Neural progenitor cell (in vitro differentiated cells): Measurements from ENCODE around the gene COL15A1. TPM values are rescaled to one million over a fixed set of nuclear protein-coding genes. Genes with fewer than 3 reads are reported as not detected.

ENCODE experiments used
- DNase-seq: peaks from one replicate; pipeline ENCODE4 v3.0.0-alpha.2; 2016; ENCODE audit warnings: low spot score
- H2AFZ ChIP-seq: fragments of 200-600 bp; sonication (generic); replicated peaks from 2 replicates; pipeline ENCODE4 v1.6.1; 2016; ENCODE audit warnings: antibody characterized with exemption
- H3F3A ChIP-seq: fragments of 200-600 bp; sonication (generic); 2 replicates; pipeline ENCODE4 v1.6.1; 2016; ENCODE audit warnings: antibody characterized with exemption, low read depth
- H3K27ac ChIP-seq: fragments of 200-600 bp; sonication (generic); 2 replicates; pipeline ENCODE4 v1.5.1; 2016; ENCODE audit warnings: mild to moderate bottlenecking
- H3K27me3 ChIP-seq: fragments of 200-600 bp; sonication (generic); 2 replicates; pipeline ENCODE4 v1.6.1; 2016; ENCODE audit warnings: mild to moderate bottlenecking, moderate library complexity
- H3K36me3 ChIP-seq: fragments of 200-600 bp; sonication (generic); 2 replicates; pipeline ENCODE4 v1.5.1; 2016
- H3K4me1 ChIP-seq: fragments of 200-600 bp; sonication (generic); 2 replicates; pipeline ENCODE4 v1.6.1; 2016; ENCODE audit warnings: mixed run types
- H3K4me2 ChIP-seq: fragments of 200-600 bp; sonication (generic); 2 replicates; pipeline ENCODE4 v1.6.1; 2016
- H3K4me3 ChIP-seq: fragments of 200-600 bp; sonication (generic); 2 replicates; pipeline ENCODE4 v1.5.1; 2016
- H3K79me2 ChIP-seq: fragments of 200-600 bp; sonication (generic); 2 replicates; pipeline ENCODE4 v1.6.1; 2016; ENCODE audit warnings: low read depth
- H3K9ac ChIP-seq: fragments of 200-600 bp; sonication (generic); 2 replicates; pipeline ENCODE4 v1.6.1; 2016
- H3K9me3 ChIP-seq: fragments of 200-600 bp; sonication (generic); 2 replicates; pipeline ENCODE4 v1.5.1; 2016; ENCODE audit warnings: low read depth
- H4K20me1 ChIP-seq: fragments of 200-600 bp; sonication (generic); 2 replicates; pipeline ENCODE4 v1.6.1; 2016; ENCODE audit warnings: low read depth
- H3K27ac Mint-ChIP-seq: 3 replicates; pipeline ENCODE4 v1.8.0; 2021; ENCODE audit warnings: mixed read lengths
- H3K27me3 Mint-ChIP-seq: 2 replicates; pipeline ENCODE4 v1.8.0; 2022; ENCODE audit warnings: low read depth, mild to moderate bottlenecking, inconsistent platforms, moderate library complexity, mixed read lengths; ENCODE audit not compliant: insufficient read depth
- H3K36me3 Mint-ChIP-seq: 3 replicates; pipeline ENCODE4 v1.8.0; 2021; ENCODE audit warnings: mixed read lengths
- H3K4me1 Mint-ChIP-seq: 3 replicates; pipeline ENCODE4 v1.8.0; 2021; ENCODE audit warnings: mixed read lengths
- H3K4me3 Mint-ChIP-seq: 3 replicates; pipeline ENCODE4 v1.8.0; 2021; ENCODE audit warnings: mild to moderate bottlenecking, moderate library complexity, mixed read lengths
- H3K9me3 Mint-ChIP-seq: 3 replicates; pipeline ENCODE4 v1.8.0; 2020; ENCODE audit warnings: mixed read lengths
- EZH2 ChIP-seq: fragments of 200-600 bp; sonication (generic); IDR thresholded peaks from 2 replicates; pipeline ENCODE4 v1.6.1; 2017; ENCODE audit warnings: antibody characterized with exemption, mild to moderate bottlenecking, moderate library complexity
- EZH2phosphoT487 ChIP-seq: fragments of 200-600 bp; sonication (generic); IDR thresholded peaks from 2 replicates; pipeline ENCODE4 v1.6.1; 2017; ENCODE audit warnings: antibody characterized with exemption
- total RNA-seq: library from RNA; depleted of rRNA; stranded (reverse); fragments of >200 nt; gene quantifications from 2 replicates; pipeline ENCODE4 v1.2.3, GENCODE V29; 2015; ENCODE audit warnings: low replicate concordance
- TF ChIP-seq, protein P1 (sequence below): fragments of 200-600 bp; sonication (generic); IDR thresholded peaks from 2 replicates; pipeline ENCODE4 v1.5.1; 2017; ENCODE audit warnings: antibody characterized with exemption, mild to moderate bottlenecking

COL15A1 gene
- total RNA-seq, 1 donor from 2014 or later, result 3.2 TPM

DNA sequence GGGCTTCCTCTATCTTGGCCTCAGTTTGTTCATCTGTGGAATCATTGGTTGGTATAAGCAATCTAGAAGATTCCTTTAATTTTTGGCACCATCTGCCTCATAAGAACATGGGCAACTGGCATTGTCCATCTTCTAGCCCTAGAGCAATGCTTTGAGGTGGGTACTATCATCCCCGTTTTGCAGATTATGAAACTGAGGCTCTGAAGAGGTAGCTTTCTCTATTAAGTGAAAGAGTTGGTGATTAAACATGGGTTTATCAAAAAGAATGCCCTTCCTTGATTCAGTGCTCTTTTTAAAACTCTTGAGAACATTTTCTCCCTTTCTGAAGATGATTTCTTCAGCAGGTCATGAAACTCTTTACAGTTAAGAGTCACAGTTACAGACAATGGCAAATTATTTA lies 118.8 kb downstream of the COL15A1 start:
- H3K79me2 ChIP-seq, result no peaks in the 10 kb centered on the region
- H3K36me3 ChIP-seq, result no peaks in the 10 kb centered on the region
- no peak overlapping the region for H3K27ac Mint-ChIP-seq
- H3K9me3 ChIP-seq, result no peaks in the 10 kb centered on the region
- no peak overlapping the region for H3K4me3 Mint-ChIP-seq
- H3K4me3 ChIP-seq, result no peak overlapping the region
- H3K27me3 Mint-ChIP-seq, result peaks cover 6% of the 10 kb centered on the region
- DNase-seq, result no peak
- no peak overlapping the region for H3K9ac ChIP-seq
- H3F3A ChIP-seq, result no peaks in the 10 kb centered on the region
- H2AFZ ChIP-seq, result no peak overlapping the region
- no peak overlapping the region for H3K4me2 ChIP-seq
- no peak overlapping the region for H3K27ac ChIP-seq
- H3K27me3 ChIP-seq, result no peaks in the 10 kb centered on the region
- TF ChIP-seq, protein P1, sequence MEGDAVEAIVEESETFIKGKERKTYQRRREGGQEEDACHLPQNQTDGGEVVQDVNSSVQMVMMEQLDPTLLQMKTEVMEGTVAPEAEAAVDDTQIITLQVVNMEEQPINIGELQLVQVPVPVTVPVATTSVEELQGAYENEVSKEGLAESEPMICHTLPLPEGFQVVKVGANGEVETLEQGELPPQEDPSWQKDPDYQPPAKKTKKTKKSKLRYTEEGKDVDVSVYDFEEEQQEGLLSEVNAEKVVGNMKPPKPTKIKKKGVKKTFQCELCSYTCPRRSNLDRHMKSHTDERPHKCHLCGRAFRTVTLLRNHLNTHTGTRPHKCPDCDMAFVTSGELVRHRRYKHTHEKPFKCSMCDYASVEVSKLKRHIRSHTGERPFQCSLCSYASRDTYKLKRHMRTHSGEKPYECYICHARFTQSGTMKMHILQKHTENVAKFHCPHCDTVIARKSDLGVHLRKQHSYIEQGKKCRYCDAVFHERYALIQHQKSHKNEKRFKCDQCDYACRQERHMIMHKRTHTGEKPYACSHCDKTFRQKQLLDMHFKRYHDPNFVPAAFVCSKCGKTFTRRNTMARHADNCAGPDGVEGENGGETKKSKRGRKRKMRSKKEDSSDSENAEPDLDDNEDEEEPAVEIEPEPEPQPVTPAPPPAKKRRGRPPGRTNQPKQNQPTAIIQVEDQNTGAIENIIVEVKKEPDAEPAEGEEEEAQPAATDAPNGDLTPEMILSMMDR, result no peak
- TF ChIP-seq EZH2phosphoT487 (no peak), EZH2 (no peak)
- H3K36me3 Mint-ChIP-seq, result peaks cover 3% of the 10 kb centered on the region
- no peaks in the 10 kb centered on the region for H4K20me1 ChIP-seq
- H3K4me1 Mint-ChIP-seq, result peaks cover 6% of the 10 kb centered on the region
- peaks cover 10% of the 10 kb centered on the region for H3K9me3 Mint-ChIP-seq
- H3K4me1 ChIP-seq, result no peaks in the 10 kb centered on the region

GRCh38 chr9:99063522-99063921 lies 119.8 kb downstream of the COL15A1 start:
- H3K9me3 ChIP-seq, result no peaks in the 10 kb centered on the region
- H3F3A ChIP-seq, result no peaks in the 10 kb centered on the region
- H3K79me2 ChIP-seq, result no peaks in the 10 kb centered on the region
- H2AFZ ChIP-seq, result no peak overlapping the region
- H3K9me3 Mint-ChIP-seq, result peaks cover 10% of the 10 kb centered on the region
- H3K9ac ChIP-seq, result no peak overlapping the region
- no peak overlapping the region for H3K27ac ChIP-seq
- no peak overlapping the region for H3K4me3 Mint-ChIP-seq
- no peaks in the 10 kb centered on the region for H4K20me1 ChIP-seq
- no peaks in the 10 kb centered on the region for H3K36me3 ChIP-seq
- H3K36me3 Mint-ChIP-seq, result peaks cover 3% of the 10 kb centered on the region
- no peak for DNase-seq
- H3K27ac Mint-ChIP-seq, result no peak overlapping the region
- peaks cover 6% of the 10 kb centered on the region for H3K4me1 Mint-ChIP-seq
- TF ChIP-seq EZH2 (no peak), EZH2phosphoT487 (no peak)
- TF ChIP-seq, protein P1, result no peak
- H3K4me1 ChIP-seq, result no peaks in the 10 kb centered on the region
- no peaks in the 10 kb centered on the region for H3K27me3 ChIP-seq
- no peak overlapping the region for H3K4me2 ChIP-seq
- peaks cover 6% of the 10 kb centered on the region for H3K27me3 Mint-ChIP-seq
- no peak overlapping the region for H3K4me3 ChIP-seq

DNA sequence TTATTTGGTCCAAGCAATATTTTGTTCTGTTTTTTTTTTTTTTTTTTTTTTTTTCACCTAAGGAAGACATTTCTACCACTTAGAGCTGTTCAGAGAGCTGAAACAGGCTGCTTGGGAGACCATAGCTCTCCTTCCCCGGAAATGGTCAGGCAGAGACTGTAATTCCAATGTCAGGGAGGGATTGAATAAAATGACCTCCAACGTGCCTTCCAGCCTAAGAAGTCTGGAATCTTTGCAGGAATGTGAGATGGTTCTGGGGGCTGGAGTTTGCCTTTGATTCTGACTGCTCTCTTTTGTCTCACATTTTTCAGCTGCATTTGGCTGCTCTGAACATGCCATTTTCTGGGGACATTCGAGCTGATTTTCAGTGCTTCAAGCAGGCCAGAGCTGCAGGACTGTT lies 122.9 kb downstream of the COL15A1 start:
- Histone ChIP-seq H3K36me3 (no peaks in the 10 kb centered on the region), H3K9ac (no peak overlapping the region), H3F3A (no peaks in the 10 kb centered on the region), H3K9me3 (no peaks in the 10 kb centered on the region), H3K27me3 (no peaks in the 10 kb centered on the region), H3K79me2 (no peaks in the 10 kb centered on the region), H3K4me3 (no peak overlapping the region), H3K4me1 (peaks cover 10% of the 10 kb centered on the region), H3K27ac (no peak overlapping the region), H4K20me1 (no peaks in the 10 kb centered on the region), H2AFZ (no peak overlapping the region), H3K4me2 (no peak overlapping the region)
- peak overlapping the region; percentile 44 for H3K27ac Mint-ChIP-seq
- peaks cover 29% of the 10 kb centered on the region for H3K4me1 Mint-ChIP-seq
- H3K9me3 Mint-ChIP-seq, result peaks cover 10% of the 10 kb centered on the region
- no peak overlapping the region for H3K4me3 Mint-ChIP-seq
- DNase-seq, result no peak
- H3K36me3 Mint-ChIP-seq, result peaks cover 3% of the 10 kb centered on the region
- TF ChIP-seq, protein P1, result no peak
- no peak for TF ChIP-seq EZH2phosphoT487
- no peak for TF ChIP-seq EZH2
- peaks cover 4% of the 10 kb centered on the region for H3K27me3 Mint-ChIP-seq
